Keratinocyte (primary cell): Measurements from ENCODE around the gene AGAP1.

Source experiments
- EZH2 ChIP-seq: IDR thresholded peaks from one replicate; pipeline ENCODE4 v1.6.1; 2012; ENCODE audit warnings: inconsistent platforms, mild to moderate bottlenecking, low read length, moderate library complexity
- TF ChIP-seq, protein P1 (sequence below), 3 experiments: IDR thresholded peaks in 1 of 3; conservative IDR thresholded peaks in 1 of 3; optimal IDR thresholded peaks in 1 of 3; 2 replicates in 2 of 3; 3 replicates in 1 of 3; pipeline versions ENCODE3 to v1.5.1; 2011; ENCODE audit warnings: low read length in 3 of 3, mild to moderate bottlenecking in 3 of 3, moderate library complexity in 2 of 3, control low read depth in 1 of 3, inconsistent platforms in 1 of 3; ENCODE audit not compliant: insufficient read depth in 2 of 3; ENCODE audit errors: extremely low read depth in 1 of 3

DNA sequence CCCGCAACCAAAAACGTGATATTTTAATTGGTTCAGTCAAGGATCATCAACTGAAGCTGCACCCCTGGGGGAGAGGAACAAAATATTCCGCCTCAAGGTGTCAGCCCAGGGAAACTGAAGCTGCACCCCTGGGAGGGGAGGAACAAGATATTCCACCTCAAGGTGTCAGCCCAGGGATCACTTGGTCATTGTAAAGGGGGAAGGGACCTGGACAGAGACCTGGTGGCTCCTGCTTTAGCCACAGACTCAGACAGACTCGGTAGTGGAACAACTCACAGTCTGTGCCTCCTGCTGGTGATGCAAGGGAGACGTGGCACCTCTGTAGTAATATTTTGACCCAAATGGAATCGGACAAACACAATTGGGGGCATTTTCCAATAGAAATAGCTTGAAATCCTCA lies 599.3 kb downstream of the AGAP1 start:
- TF ChIP-seq, protein P1, sequence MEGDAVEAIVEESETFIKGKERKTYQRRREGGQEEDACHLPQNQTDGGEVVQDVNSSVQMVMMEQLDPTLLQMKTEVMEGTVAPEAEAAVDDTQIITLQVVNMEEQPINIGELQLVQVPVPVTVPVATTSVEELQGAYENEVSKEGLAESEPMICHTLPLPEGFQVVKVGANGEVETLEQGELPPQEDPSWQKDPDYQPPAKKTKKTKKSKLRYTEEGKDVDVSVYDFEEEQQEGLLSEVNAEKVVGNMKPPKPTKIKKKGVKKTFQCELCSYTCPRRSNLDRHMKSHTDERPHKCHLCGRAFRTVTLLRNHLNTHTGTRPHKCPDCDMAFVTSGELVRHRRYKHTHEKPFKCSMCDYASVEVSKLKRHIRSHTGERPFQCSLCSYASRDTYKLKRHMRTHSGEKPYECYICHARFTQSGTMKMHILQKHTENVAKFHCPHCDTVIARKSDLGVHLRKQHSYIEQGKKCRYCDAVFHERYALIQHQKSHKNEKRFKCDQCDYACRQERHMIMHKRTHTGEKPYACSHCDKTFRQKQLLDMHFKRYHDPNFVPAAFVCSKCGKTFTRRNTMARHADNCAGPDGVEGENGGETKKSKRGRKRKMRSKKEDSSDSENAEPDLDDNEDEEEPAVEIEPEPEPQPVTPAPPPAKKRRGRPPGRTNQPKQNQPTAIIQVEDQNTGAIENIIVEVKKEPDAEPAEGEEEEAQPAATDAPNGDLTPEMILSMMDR (optimal IDR thresholded peaks at IDR 0.05 in 1 of 3, IDR thresholded peaks at IDR 0.05 in 1 of 3, conservative IDR thresholded peaks at IDR 0.05 in 1 of 3; ENCODE audit: extremely low read depth in 1 of 3, insufficient read depth in 2 of 3, low read length in 3 of 3) = no peak
- no peak for TF ChIP-seq EZH2
